Pancreas (tissue), 10 donors: ENCODE results near the gene KIAA0825. TPM values are rescaled to one million over a fixed set of nuclear protein-coding genes. Genes with fewer than 3 reads are reported as not detected.

Experiments
- ATAC-seq, 4 donors: fragments of 200-7000 bp; cut with Tn5 transposase; one replicate each; pipeline versions ENCODE4 v1.8.0 to v1.9.1; 2020; ENCODE audit warnings: mild to moderate bottlenecking in 4 of 4, moderate library complexity in 4 of 4
- DNase-seq, 6 donors: peaks; one replicate each; pipeline ENCODE4 v3.0.0-alpha.2; 2020
- FAIRE-seq: peaks from 2 replicates; lab custom pipeline; 2012; peaks lifted over from hg19 to GRCh38; lab: Jason Lieb, UNC
- H3K27ac ChIP-seq, 4 donors: fragments of 200-600 bp; sonication (generic); 1 replicate in 3 of 4; 2 replicates in 1 of 4; pipeline versions ENCODE4 v1.5.0 to v1.8.0; 2020
- H3K27me3 ChIP-seq, 4 donors: fragments of 200-600 bp; one replicate each; pipeline ENCODE4 v1.8.0; 2021
- H3K36me3 ChIP-seq, 3 donors: fragments of 200-600 bp; sonication (generic) in 1 of 3; one replicate each; pipeline versions ENCODE4 v1.5.0 to v1.8.0; 2020 to 2021
- H3K4me1 ChIP-seq, 3 donors: fragments of 200-600 bp; one replicate each; pipeline ENCODE4 v1.8.0; 2021
- H3K4me3 ChIP-seq, 4 donors: fragments of 200-600 bp; sonication (generic) in 2 of 4; one replicate each; pipeline versions ENCODE4 v1.5.0 to v1.8.0; 2020 to 2021
- H3K9me3 ChIP-seq, 4 donors: fragments of 200-600 bp; one replicate each; pipeline ENCODE4 v1.8.0; 2021
- CTCF ChIP-seq, 4 donors: fragments of 200-600 bp; sonication (generic) in 3 of 4; IDR thresholded peaks; one replicate each; pipeline versions ENCODE4 v1.5.0 to v1.8.0; 2021; ENCODE audit warnings: antibody characterized with exemption in 4 of 4
- WGBS, 2 donors: extraction: QIAGEN DNeasy Blood & Tissue Kit; methylation state at CpG; one replicate each; pipeline ENCODE4 v1.1.7; 2013; 5-methylcytosine and 5-hydroxymethylcytosine counted together
- intact Hi-C, 3 donors: fragments of 100-400 bp; cut with DNase I; formaldehyde crosslinking; loops; one replicate each; pipeline versions ENCODE4 v1.11.1 to v1.14.2; 2022
- polyA plus RNA-seq, 2 donors: library from polyadenylated mRNA; stranded (reverse); fragments of 200-250 nt; gene quantifications; one replicate each; pipeline ENCODE4 v1.2.3, GENCODE V29; 2013
- total RNA-seq, 6 donors: library from RNA; stranded (reverse); fragmentation: NEBNext Ultra II Directional in 4 of 6; extraction: Animal tissue kit (Norgen Biotek cat#: 25700) in 4 of 6; gene quantifications; one replicate each; pipeline versions ENCODE4 v1.2.1 to v1.2.4, GENCODE V29; 2021 to 2023
- donor health status: healthy with polysubstance abuse.
- donor health status: DM: no; HTN: no; CAD: no; lungs with moderate emphysema.
- donor health status: DM: no; HTN: no; CAD: no.
- donor health status: control.
- donor health status: control.
- donor health status: Bipolar disorder and iron deficiency.
- donor health status: DM: yes; HTN: yes; CAD: no.
- donor health status: DM: no; HTN: no; CAD: no.
- donor health status: DM: no; HTN: no; CAD: no.
- donor health status: DM: yes; HTN: yes; CAD: no.

KIAA0825 gene
- total and polyA plus RNA-seq, 8 donors: 0.33 to 3.1 (median 2.0) TPM

- Histone ChIP-seq H3K9me3 (no peaks in the 10 kb centered on the region), H3K36me3 (no peaks in the 10 kb centered on the region), H3K4me1 (peaks cover 0 to 11% (median 0%) of the 10 kb centered on the region in 3 donors), H3K27ac (peak overlapping the region; percentile 71 to 94 (median 88)), H3K4me3 (peak overlapping the region; percentile 49 to 89 (median 73)), H3K27me3 (no peaks in the 10 kb centered on the region)
- peak; percentile 96 to 99 (median 99) for ATAC-seq
- 0 to 1% methylated on average over 51 of the region's 51 CpGs for WGBS, 2 donors
- TF ChIP-seq CTCF (IDR thresholded peaks at IDR 0.05): no peak
- intact Hi-C loops: no loop called here
- peak; percentile 83 for FAIRE-seq
- DNase-seq: peak; percentile 92 to 97 (median 94)
Observed at GRCh38 chr5:94111209-94112004, 507.0 kb downstream of the KIAA0825 start.

- ATAC-seq (no peak), DNase-seq (no peak), FAIRE-seq (no peak)
- 51 to 57% methylated on average over 3 of the region's 3 CpGs for WGBS, 2 donors
- peaks cover 0 to 7% (median 0%) of the 10 kb centered on the region in 3 donors for H3K4me1 ChIP-seq
- no peaks in the 10 kb centered on the region for H3K27me3 ChIP-seq
- TF ChIP-seq CTCF (IDR thresholded peaks at IDR 0.05): no peak
- no peaks in the 10 kb centered on the region for H3K9me3 ChIP-seq
- H3K4me3 ChIP-seq: no peak overlapping the region
- H3K27ac ChIP-seq: no peak overlapping the region
- H3K36me3 ChIP-seq: no peaks in the 10 kb centered on the region
- intact Hi-C loops: no loop called here
Observed at GRCh38 chr5:94103514-94104245, 514.7 kb downstream of the KIAA0825 start.

Other genes with a start within 250 kb of the KIAA0825 start
- gene SLF1, start 65 bp upstream of the KIAA0825 start, total RNA-seq: 1 to 10 TPM; 1.1 to 3.9 (median 2.1) TPM
- 1 to 10 TPM; 1.2 to 3.1 TPM for gene SLF1, start 65 bp upstream of the KIAA0825 start, polyA plus RNA-seq